Measurements from ENCODE around the gene SPAG9. TPM values are rescaled to one million over a fixed set of nuclear protein-coding genes. Genes with fewer than 3 reads are reported as not detected.
A peak's percentile ranks its signal among the peaks of the same experiment; 100 is the strongest.

SPAG9 gene
- total RNA-seq, 2 experiments from 2014 or later: 48.0 to 88.2 TPM

GRCh38 chr17:50988427-50988826 is 132.2 kb downstream of the SPAG9 start:
- no peak for DNase-seq
- peaks cover 2% of the 10 kb centered on the region for H3K4me1 Mint-ChIP-seq
- intact Hi-C loops (cut with DNase I, micrococcal nuclease): no loop called here
- H3K9me3 Mint-ChIP-seq (ENCODE audit: low read depth): no peaks in the 10 kb centered on the region
- ChIA-PET CTCF (no interaction called here), POLR2A (no interaction called here)
- H3K27ac Mint-ChIP-seq: no peak overlapping the region
- H3K4me3 Mint-ChIP-seq: no peak overlapping the region
- no peaks in the 10 kb centered on the region for H3K27me3 Mint-ChIP-seq
- peaks cover 44% of the 10 kb centered on the region for H3K36me3 Mint-ChIP-seq (ENCODE audit: low read depth)
- no peak for ATAC-seq

GRCh38 chr17:50986989-50987660 is 133.5 kb downstream of the SPAG9 start:
- Mint-ChIP-seq H3K4me1 (peaks cover 2% of the 10 kb centered on the region), H3K4me3 (no peak overlapping the region), H3K27me3 (no peaks in the 10 kb centered on the region), H3K36me3 (ENCODE audit: low read depth) (peaks cover 39% of the 10 kb centered on the region), H3K9me3 (ENCODE audit: low read depth) (no peaks in the 10 kb centered on the region), H3K27ac (no peak overlapping the region)
- peak; percentile 76 for ATAC-seq
- intact Hi-C loops (cut with DNase I, micrococcal nuclease): no loop called here
- ChIA-PET POLR2A (no interaction called here), CTCF (interaction anchor here (0.9 kb wide), 1 partner anchor 204 kb away, joined by 3 read pairs; no protein-coding TSS in a partner anchor)
- no peak for DNase-seq

GRCh38 chr17:50981279-50981678 is 139.4 kb downstream of the SPAG9 start:
- peaks cover 11% of the 10 kb centered on the region for H3K4me1 Mint-ChIP-seq
- ATAC-seq: no peak
- no peaks in the 10 kb centered on the region for H3K9me3 Mint-ChIP-seq (ENCODE audit: low read depth)
- no peak overlapping the region for H3K4me3 Mint-ChIP-seq
- intact Hi-C loops (cut with DNase I, micrococcal nuclease): no loop called here
- CTCF ChIA-PET: interaction anchor here (2.8 kb wide), 1 partner anchor 20 kb away, joined by 9 read pairs; no protein-coding TSS in a partner anchor
- peaks cover 23% of the 10 kb centered on the region for H3K36me3 Mint-ChIP-seq (ENCODE audit: low read depth)
- POLR2A ChIA-PET: no interaction called here
- no peak for DNase-seq
- no peaks in the 10 kb centered on the region for H3K27me3 Mint-ChIP-seq
- no peak overlapping the region for H3K27ac Mint-ChIP-seq

- Mint-ChIP-seq H3K4me1 (peaks cover 11% of the 10 kb centered on the region), H3K36me3 (ENCODE audit: low read depth) (peaks cover 20% of the 10 kb centered on the region), H3K27ac (no peak overlapping the region), H3K9me3 (ENCODE audit: low read depth) (no peaks in the 10 kb centered on the region), H3K4me3 (no peak overlapping the region), H3K27me3 (no peaks in the 10 kb centered on the region)
- intact Hi-C loops (cut with DNase I, micrococcal nuclease): no loop called here
- ATAC-seq (no peak), DNase-seq (no peak)
- ChIA-PET POLR2A (no interaction called here), CTCF (interaction anchor here (0.6 kb wide), 1 partner anchor 23 kb away, joined by 5 read pairs; no protein-coding TSS in a partner anchor)
These were observed 141.1 kb downstream of the SPAG9 start for GRCh38 chr17:50979524-50979927.

GRCh38 chr17:50977487-50978159 is 143.0 kb downstream of the SPAG9 start:
- H3K9me3 Mint-ChIP-seq (ENCODE audit: low read depth): no peaks in the 10 kb centered on the region
- ATAC-seq: peak; percentile 12
- H3K36me3 Mint-ChIP-seq (ENCODE audit: low read depth): peaks cover 25% of the 10 kb centered on the region
- H3K27ac Mint-ChIP-seq: peak overlapping the region; percentile 94
- H3K27me3 Mint-ChIP-seq: no peaks in the 10 kb centered on the region
- peaks cover 14% of the 10 kb centered on the region for H3K4me1 Mint-ChIP-seq
- DNase-seq: no peak
- intact Hi-C loops (cut with DNase I, micrococcal nuclease): no loop called here
- H3K4me3 Mint-ChIP-seq: no peak overlapping the region
- CTCF ChIA-PET: interaction anchor here (0.5 to 1.9 kb wide), 9 partner anchors 19 to 273 kb away, joined by 3 to 7 read pairs (median 4); no protein-coding TSS in a partner anchor
- POLR2A ChIA-PET: no interaction called here

GRCh38 chr17:50976951-50977472 is 143.7 kb downstream of the SPAG9 start:
- Mint-ChIP-seq H3K36me3 (ENCODE audit: low read depth) (peaks cover 25% of the 10 kb centered on the region), H3K27me3 (no peaks in the 10 kb centered on the region), H3K9me3 (ENCODE audit: low read depth) (no peaks in the 10 kb centered on the region), H3K27ac (peak overlapping the region; percentile 94), H3K4me3 (peak overlapping the region; percentile 7), H3K4me1 (peaks cover 14% of the 10 kb centered on the region)
- no peak for DNase-seq
- ChIA-PET CTCF (interaction anchor here (0.5 to 1.9 kb wide), 9 partner anchors 18 to 272 kb away, joined by 3 to 7 read pairs (median 4); no protein-coding TSS in a partner anchor), POLR2A (no interaction called here)
- intact Hi-C loops (cut with DNase I, micrococcal nuclease): no loop called here
- ATAC-seq: peak; percentile 33

DNA sequence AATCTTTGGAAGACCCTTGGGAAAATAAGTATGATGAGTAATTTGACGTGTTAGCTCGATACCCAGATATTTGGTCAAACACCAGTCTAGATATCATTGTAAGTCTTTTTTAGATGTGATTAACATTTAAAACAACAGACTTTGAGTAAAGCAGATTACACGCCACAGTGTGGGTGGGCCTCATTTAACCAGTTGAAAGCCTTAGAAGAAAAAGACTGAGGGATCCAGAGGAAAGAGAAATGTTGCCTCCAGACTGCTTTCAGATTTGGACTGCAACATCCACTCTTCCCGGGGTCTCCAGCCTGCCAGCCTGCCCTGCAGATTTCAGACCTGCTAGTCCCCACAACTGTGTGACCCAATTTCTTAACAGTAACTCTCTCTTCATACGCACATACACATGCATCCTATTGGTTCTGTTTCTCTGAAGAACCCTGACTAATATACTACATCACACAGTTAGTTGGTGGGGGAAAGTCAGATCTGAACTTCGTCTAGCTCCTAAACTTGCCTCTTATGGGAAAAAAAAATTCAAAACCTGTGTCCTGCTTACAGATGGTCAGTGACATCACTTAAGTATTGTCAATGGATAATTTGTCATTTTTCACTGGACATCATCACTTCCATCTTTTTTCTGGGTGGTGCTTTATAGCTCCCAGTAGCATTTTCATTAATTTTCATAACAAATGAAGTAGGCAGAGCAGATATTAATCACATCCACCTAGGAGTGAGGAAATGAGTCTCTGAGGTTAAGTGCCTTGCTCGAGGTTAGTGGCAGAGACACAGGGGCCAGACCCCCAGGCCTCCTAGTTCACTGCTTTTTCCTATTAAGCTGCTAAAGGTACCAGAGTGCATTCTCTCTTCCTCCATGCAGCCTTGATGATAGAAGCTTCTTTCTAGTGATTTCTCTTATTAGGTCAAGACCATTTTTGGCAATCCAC is 146.8 kb downstream of the SPAG9 start:
- Mint-ChIP-seq H3K4me1 (peaks cover 14% of the 10 kb centered on the region), H3K9me3 (ENCODE audit: low read depth) (no peaks in the 10 kb centered on the region), H3K36me3 (ENCODE audit: low read depth) (peaks cover 33% of the 10 kb centered on the region), H3K4me3 (no peak overlapping the region), H3K27me3 (no peaks in the 10 kb centered on the region), H3K27ac (no peak overlapping the region)
- no peak for DNase-seq
- CTCF ChIA-PET: interaction anchor here (0.6 to 1.4 kb wide), 4 partner anchors 12 to 191 kb away, joined by 3 to 4 read pairs (median 3); no protein-coding TSS in a partner anchor
- POLR2A ChIA-PET: interaction anchor here (0.7 kb wide), 1 partner anchor 108 kb away, joined by 4 read pairs; no protein-coding TSS in a partner anchor
- intact Hi-C loops (cut with DNase I, micrococcal nuclease): no loop called here
- ATAC-seq: peak; percentile 50

DNA sequence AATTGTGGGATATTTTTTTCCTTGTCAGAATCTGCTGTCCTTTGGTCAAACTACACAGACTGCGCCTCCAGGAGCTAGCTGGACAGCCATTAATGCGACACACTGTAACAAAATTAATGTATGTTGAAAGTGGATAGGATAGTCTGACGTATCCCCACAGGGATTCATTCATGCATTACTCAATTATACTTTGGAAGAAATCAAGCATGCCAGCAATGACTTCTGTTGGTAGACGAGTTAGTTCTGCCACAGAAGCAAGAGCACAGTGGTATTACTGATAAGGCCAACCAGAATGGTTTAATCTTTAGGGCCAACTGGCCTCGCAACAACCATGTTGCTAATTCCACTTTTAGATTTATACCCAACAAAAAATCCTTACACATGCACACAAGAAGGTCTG is 148.1 kb downstream of the SPAG9 start:
- Mint-ChIP-seq H3K4me1 (peaks cover 12% of the 10 kb centered on the region), H3K4me3 (no peak overlapping the region), H3K27me3 (no peaks in the 10 kb centered on the region), H3K36me3 (ENCODE audit: low read depth) (peaks cover 30% of the 10 kb centered on the region), H3K27ac (no peak overlapping the region), H3K9me3 (ENCODE audit: low read depth) (no peaks in the 10 kb centered on the region)
- no peak for DNase-seq
- no peak for ATAC-seq
- ChIA-PET POLR2A (interaction anchor here (0.6 kb wide), 1 partner anchor 52 kb away, joined by 3 read pairs; no protein-coding TSS in a partner anchor), CTCF (interaction anchor here (1.3 kb wide), 1 partner anchor 105 kb away, joined by 3 read pairs; no protein-coding TSS in a partner anchor)
- intact Hi-C loops (cut with DNase I, micrococcal nuclease): no loop called here

DNA sequence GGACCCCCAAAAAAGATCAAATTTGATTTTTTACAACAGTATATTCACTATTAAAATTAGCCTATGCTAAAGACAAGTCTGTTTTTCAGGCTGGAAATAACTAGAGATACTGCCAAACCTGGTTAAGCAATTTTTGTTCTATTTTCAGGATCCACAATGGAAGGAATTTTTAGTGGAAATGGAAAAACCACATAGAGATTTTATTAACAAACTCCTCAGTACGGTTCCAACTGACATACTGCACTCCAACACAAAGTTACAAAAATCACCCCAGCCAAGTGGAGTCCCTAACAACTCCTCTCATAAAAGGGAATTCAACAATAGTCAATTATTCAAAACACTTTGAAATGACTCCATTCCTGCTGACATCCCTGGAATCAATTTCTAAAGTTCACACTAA is 152.9 kb downstream of the SPAG9 start:
- ATAC-seq: no peak
- DNase-seq: no peak
- peaks cover 27% of the 10 kb centered on the region for H3K36me3 Mint-ChIP-seq (ENCODE audit: low read depth)
- intact Hi-C loops (cut with DNase I, micrococcal nuclease): no loop called here
- H3K9me3 Mint-ChIP-seq (ENCODE audit: low read depth): no peaks in the 10 kb centered on the region
- H3K4me3 Mint-ChIP-seq: no peak overlapping the region
- H3K27me3 Mint-ChIP-seq: no peaks in the 10 kb centered on the region
- CTCF ChIA-PET: no interaction called here
- peaks cover 6% of the 10 kb centered on the region for H3K4me1 Mint-ChIP-seq
- H3K27ac Mint-ChIP-seq: no peak overlapping the region
- POLR2A ChIA-PET: no interaction called here

DNA sequence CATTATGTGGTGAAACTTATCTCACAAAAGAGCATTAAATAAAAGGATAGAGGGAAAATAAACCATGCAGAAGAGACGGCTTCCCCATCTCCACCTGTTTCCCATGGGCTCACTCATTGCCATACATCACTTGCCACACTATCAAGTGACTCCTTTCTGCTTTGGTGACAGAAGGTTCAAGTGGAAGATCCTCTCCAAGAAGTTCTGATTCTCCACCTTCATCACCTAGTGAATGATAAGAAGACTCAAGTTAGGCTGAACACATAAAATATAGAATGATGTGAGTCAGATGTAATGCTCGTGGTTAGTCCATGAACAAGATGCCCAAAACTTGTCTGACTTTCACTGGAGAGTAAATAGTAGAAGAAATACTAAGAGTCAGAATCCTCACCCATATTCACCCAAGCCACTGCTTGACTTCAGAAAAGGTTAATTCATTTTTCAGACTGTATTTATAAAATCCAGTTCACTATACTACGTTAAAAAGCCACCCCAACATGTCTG is 154.5 kb downstream of the SPAG9 start:
- intact Hi-C loops (cut with DNase I, micrococcal nuclease): no loop called here
- H3K9me3 Mint-ChIP-seq (ENCODE audit: low read depth): no peaks in the 10 kb centered on the region
- CTCF ChIA-PET: interaction anchor here (1.1 to 1.6 kb wide), 4 partner anchors 10 to 116 kb away, joined by 3 to 8 read pairs (median 4); no protein-coding TSS in a partner anchor
- no peaks in the 10 kb centered on the region for H3K27me3 Mint-ChIP-seq
- POLR2A ChIA-PET: no interaction called here
- peaks cover 27% of the 10 kb centered on the region for H3K36me3 Mint-ChIP-seq (ENCODE audit: low read depth)
- H3K27ac Mint-ChIP-seq: no peak overlapping the region
- no peak for DNase-seq
- H3K4me3 Mint-ChIP-seq: no peak overlapping the region
- peak; percentile 73 for ATAC-seq
- peaks cover 6% of the 10 kb centered on the region for H3K4me1 Mint-ChIP-seq

- Mint-ChIP-seq H3K9me3 (ENCODE audit: low read depth) (no peaks in the 10 kb centered on the region), H3K27ac (no peak overlapping the region), H3K4me1 (peaks cover 6% of the 10 kb centered on the region), H3K27me3 (no peaks in the 10 kb centered on the region), H3K36me3 (ENCODE audit: low read depth) (peaks cover 17% of the 10 kb centered on the region), H3K4me3 (no peak overlapping the region)
- DNase-seq (no peak), ATAC-seq (no peak)
- CTCF ChIA-PET: interaction anchor here (1.3 to 1.9 kb wide), 2 partner anchors 10 to 111 kb away, joined by 4 to 9 read pairs; no protein-coding TSS in a partner anchor
- intact Hi-C loops (cut with DNase I, micrococcal nuclease): no loop called here
- POLR2A ChIA-PET: no interaction called here
These were observed 157.5 kb downstream of the SPAG9 start for GRCh38 chr17:50963139-50963538.
